ENCODE data around the gene VGLL4. TPM values are rescaled to one million over a fixed set of nuclear protein-coding genes. Genes with fewer than 3 reads are reported as not detected.

Gene VGLL4
- total and polyA plus RNA-seq, 2 of the 4 experiments (the other 2 are of a cell fraction) = 26.2 to 35.4 TPM

DNA sequence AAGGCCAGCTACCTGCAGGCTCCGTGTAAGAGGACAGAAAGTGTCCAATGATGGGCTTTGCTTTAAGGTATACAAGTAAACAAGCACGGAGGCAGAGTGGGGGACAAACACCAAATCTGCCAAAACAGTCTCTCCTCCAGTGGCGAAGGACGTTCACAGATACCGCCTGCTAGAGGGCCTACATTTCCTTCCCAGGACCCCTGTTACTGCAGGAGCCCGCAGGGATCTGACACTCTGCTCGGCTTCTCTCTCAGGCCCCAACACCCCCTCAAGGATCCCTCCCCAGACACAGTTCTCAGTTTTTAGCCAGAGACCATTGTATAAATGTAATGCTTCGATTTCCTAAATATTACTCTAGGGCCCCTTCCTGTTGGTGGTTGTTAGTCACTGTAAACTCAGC is 46.0 kb upstream of the VGLL4 start:
- no peak for ATAC-seq (ENCODE audit: low read depth)
- H3K4ac ChIP-seq (ENCODE audit: low read depth, low read length) = no peak overlapping the region
- POLR2A ChIA-PET (ENCODE audit: unreplicated experiment) = no interaction called here
- in situ Hi-C loops (cut with MboI; ENCODE audit: low sequenced_read_pairs) = no loop called here
- H3K4me3 ChIP-seq (ENCODE audit: insufficient read depth, low read depth, low read length) = no peak overlapping the region
- no peak overlapping the region for H3K14ac ChIP-seq (replicated peaks; ENCODE audit: low read depth, low read length)
- intact Hi-C loops (cut with micrococcal nuclease) = loop anchor here (5.0 kb wide), 1 partner anchor 58 kb away; no protein-coding TSS in a partner anchor
- dilution Hi-C loops (cut with HindIII; ENCODE audit: low sequenced_read_pairs, unreplicated experiment) = no loop called here
- WGBS, 2 experiments (ENCODE audit: extremely low coverage in 2 of 2, insufficient read length in 1 of 2) = 60% methylated on average over 1 of the region's 8 CpGs; no CpG with 5 or more reads in 1 of the 2 experiments
- peaks cover 6% of the 10 kb centered on the region for H3K4me1 ChIP-seq (ENCODE audit: control insufficient read depth, insufficient read depth, low read length)
- no peaks in the 10 kb centered on the region for H3K27me3 ChIP-seq (ENCODE audit: control insufficient read depth, insufficient read depth, low read length)
- no peaks in the 10 kb centered on the region for H3K9me3 ChIP-seq (ENCODE audit: control insufficient read depth, insufficient read depth, low read length)
- CTCF ChIA-PET = no interaction called here
- H2BK5ac ChIP-seq (ENCODE audit: low read depth, low read length, poor library complexity, severe bottlenecking) = no peak overlapping the region
- H2AK9ac ChIP-seq (replicated peaks; ENCODE audit: low read depth, low read length, poor library complexity) = no peak overlapping the region
- H2BK20ac ChIP-seq (ENCODE audit: low read depth, low read length) = no peak overlapping the region
- peaks cover 8% of the 10 kb centered on the region; the same call in 1 of the 2 replicates for H3K9me1 ChIP-seq (ENCODE audit: insufficient read depth, low read length)
- H4K5ac ChIP-seq (ENCODE audit: low read depth, low read length) = no peak overlapping the region
- no TSS peak for BruUV-seq (replicated peaks)
- H3K36me3 ChIP-seq (ENCODE audit: control insufficient read depth, insufficient read depth, low read length) = no peaks in the 10 kb centered on the region
- no peak overlapping the region for H3K56ac ChIP-seq (ENCODE audit: extremely low read depth, insufficient read depth, low read length)
- no peak overlapping the region for H3K27ac ChIP-seq (ENCODE audit: insufficient read depth, low read length)
- no peak overlapping the region for H3K18ac ChIP-seq (ENCODE audit: low read depth, low read length)
- H2AFZ ChIP-seq (replicated peaks; ENCODE audit: low read length, poor library complexity) = no peak overlapping the region
- no peak overlapping the region for H2AK5ac ChIP-seq (ENCODE audit: low read depth, low read length)
- H4K91ac ChIP-seq (ENCODE audit: insufficient read depth, low read depth, low read length) = no peak overlapping the region
- H3K23ac ChIP-seq (ENCODE audit: low read depth, low read length) = no peak overlapping the region
- H4K8ac ChIP-seq (ENCODE audit: low read depth in 2 of 2, low read length in 2 of 2) = no peak overlapping the region
- TF ChIP-seq NFE2L2 (IDR thresholded peaks at IDR 0.05; ENCODE audit: low read depth, low read length) (no peak), RFX5 (IDR thresholded peaks at IDR 0.05; ENCODE audit: low read depth, low read length) (no peak), POLR2A (IDR thresholded peaks at IDR 0.05; ENCODE audit: low read depth, low read length) (no peak), MAZ (IDR thresholded peaks at IDR 0.05; ENCODE audit: borderline replicate concordance, low read depth, low read length) (no peak), RAD21 (IDR thresholded peaks at IDR 0.05; ENCODE audit: low read length) (no peak), SMC3 (IDR thresholded peaks at IDR 0.05; ENCODE audit: low read depth, low read length) (no peak), MAFK (IDR thresholded peaks at IDR 0.05; ENCODE audit: low read depth, low read length) (no peak), RCOR1 (IDR thresholded peaks at IDR 0.05; ENCODE audit: insufficient replicate concordance, low read length) (no peak), MXI1 (IDR thresholded peaks at IDR 0.05; ENCODE audit: borderline replicate concordance, low read depth, low read length) (no peak), CHD1 (IDR thresholded peaks at IDR 0.05; ENCODE audit: low read depth, low read length) (no peak)
- TF ChIP-seq, protein P1, sequence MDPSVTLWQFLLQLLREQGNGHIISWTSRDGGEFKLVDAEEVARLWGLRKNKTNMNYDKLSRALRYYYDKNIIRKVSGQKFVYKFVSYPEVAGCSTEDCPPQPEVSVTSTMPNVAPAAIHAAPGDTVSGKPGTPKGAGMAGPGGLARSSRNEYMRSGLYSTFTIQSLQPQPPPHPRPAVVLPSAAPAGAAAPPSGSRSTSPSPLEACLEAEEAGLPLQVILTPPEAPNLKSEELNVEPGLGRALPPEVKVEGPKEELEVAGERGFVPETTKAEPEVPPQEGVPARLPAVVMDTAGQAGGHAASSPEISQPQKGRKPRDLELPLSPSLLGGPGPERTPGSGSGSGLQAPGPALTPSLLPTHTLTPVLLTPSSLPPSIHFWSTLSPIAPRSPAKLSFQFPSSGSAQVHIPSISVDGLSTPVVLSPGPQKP (IDR thresholded peaks at IDR 0.05; ENCODE audit: borderline replicate concordance, low read depth, low read length) = no peak
- TF ChIP-seq, protein P2, sequence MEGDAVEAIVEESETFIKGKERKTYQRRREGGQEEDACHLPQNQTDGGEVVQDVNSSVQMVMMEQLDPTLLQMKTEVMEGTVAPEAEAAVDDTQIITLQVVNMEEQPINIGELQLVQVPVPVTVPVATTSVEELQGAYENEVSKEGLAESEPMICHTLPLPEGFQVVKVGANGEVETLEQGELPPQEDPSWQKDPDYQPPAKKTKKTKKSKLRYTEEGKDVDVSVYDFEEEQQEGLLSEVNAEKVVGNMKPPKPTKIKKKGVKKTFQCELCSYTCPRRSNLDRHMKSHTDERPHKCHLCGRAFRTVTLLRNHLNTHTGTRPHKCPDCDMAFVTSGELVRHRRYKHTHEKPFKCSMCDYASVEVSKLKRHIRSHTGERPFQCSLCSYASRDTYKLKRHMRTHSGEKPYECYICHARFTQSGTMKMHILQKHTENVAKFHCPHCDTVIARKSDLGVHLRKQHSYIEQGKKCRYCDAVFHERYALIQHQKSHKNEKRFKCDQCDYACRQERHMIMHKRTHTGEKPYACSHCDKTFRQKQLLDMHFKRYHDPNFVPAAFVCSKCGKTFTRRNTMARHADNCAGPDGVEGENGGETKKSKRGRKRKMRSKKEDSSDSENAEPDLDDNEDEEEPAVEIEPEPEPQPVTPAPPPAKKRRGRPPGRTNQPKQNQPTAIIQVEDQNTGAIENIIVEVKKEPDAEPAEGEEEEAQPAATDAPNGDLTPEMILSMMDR (conservative IDR thresholded peaks at IDR 0.05; ENCODE audit: low read depth, low read length) = no peak
- TF ChIP-seq, protein P3, sequence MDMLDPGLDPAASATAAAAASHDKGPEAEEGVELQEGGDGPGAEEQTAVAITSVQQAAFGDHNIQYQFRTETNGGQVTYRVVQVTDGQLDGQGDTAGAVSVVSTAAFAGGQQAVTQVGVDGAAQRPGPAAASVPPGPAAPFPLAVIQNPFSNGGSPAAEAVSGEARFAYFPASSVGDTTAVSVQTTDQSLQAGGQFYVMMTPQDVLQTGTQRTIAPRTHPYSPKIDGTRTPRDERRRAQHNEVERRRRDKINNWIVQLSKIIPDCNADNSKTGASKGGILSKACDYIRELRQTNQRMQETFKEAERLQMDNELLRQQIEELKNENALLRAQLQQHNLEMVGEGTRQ (IDR thresholded peaks at IDR 0.05; ENCODE audit: low read depth, low read length) = no peak
- H3K9ac ChIP-seq (ENCODE audit: low read depth, low read length) = no peak overlapping the region
- no peak overlapping the region for H2BK120ac ChIP-seq (ENCODE audit: low read depth, low read length)
- peaks cover 0 to 9% of the 10 kb centered on the region in 2 experiments; a peak in 1 of 4 replicates for H3K79me1 ChIP-seq (ENCODE audit: low read depth in 1 of 2, low read length in 2 of 2)
- no peak for DNase-seq
- no peak overlapping the region for H2BK15ac ChIP-seq (ENCODE audit: low read depth, low read length)
- no peak overlapping the region for H3K4me2 ChIP-seq (ENCODE audit: low read depth, low read length)
- no peaks in the 10 kb centered on the region for H4K20me1 ChIP-seq (ENCODE audit: insufficient read depth, low read length)

All from IMR-90 (cell line).